ENCODE measurements around the gene TGFBR1. TPM values are rescaled to one million over a fixed set of nuclear protein-coding genes. Genes with fewer than 3 reads are reported as not detected.
A peak's percentile ranks its signal among the peaks of the same experiment; 100 is the strongest.

Gene TGFBR1
- total RNA-seq, 1 donor from 2014 or later = 29.0 TPM

- DNase-seq (ENCODE audit: low read depth) = no peak
- TF ChIP-seq CTCF (conservative IDR thresholded peaks at IDR 0.05; ENCODE audit: low read depth, low read length) = peak; percentile 99
- no peak overlapping the region for H3K4me3 ChIP-seq (ENCODE audit: low read depth, low read length)
Measured at GRCh38 chr9:99140685-99141314, 35.9 kb downstream of the TGFBR1 start.

DNA sequence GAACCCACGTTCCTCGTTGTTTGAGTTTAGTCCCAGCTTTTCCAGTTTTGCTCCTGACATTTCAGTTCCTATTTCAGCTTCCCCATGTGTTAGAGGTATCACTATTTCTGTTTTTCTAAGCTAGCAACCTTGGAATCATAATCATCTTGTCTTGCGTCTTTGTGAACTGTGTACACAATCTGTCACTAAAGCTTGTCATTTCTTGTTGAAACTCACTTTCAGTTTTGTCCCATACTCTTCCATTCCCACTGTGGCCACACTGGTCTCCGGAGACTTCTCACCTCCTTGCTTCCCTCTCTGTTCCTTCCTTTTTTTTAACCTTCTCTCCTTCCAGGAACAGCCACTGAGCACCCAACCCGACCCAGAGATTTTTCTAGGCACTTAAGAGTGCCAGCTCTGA is 36.9 kb downstream of the TGFBR1 start:
- no peak for DNase-seq (ENCODE audit: low read depth)
- TF ChIP-seq CTCF (conservative IDR thresholded peaks at IDR 0.05; ENCODE audit: low read depth, low read length) = no peak
- no peak overlapping the region for H3K4me3 ChIP-seq (ENCODE audit: low read depth, low read length)

GRCh38 chr9:99142275-99142674 is 37.4 kb downstream of the TGFBR1 start:
- no peak for TF ChIP-seq CTCF (conservative IDR thresholded peaks at IDR 0.05; ENCODE audit: low read depth, low read length)
- DNase-seq (ENCODE audit: low read depth) = no peak

GRCh38 chr9:99143655-99144054 is 38.7 kb downstream of the TGFBR1 start:
- no peak for DNase-seq (ENCODE audit: low read depth)
- H3K4me3 ChIP-seq (ENCODE audit: low read depth, low read length) = no peak overlapping the region
- no peak for TF ChIP-seq CTCF (conservative IDR thresholded peaks at IDR 0.05; ENCODE audit: low read depth, low read length)

More at GRCh38 chr9:99142275-99142674, 37.4 kb downstream of the TGFBR1 start:
- no peak overlapping the region for H3K4me3 ChIP-seq (ENCODE audit: low read depth, low read length)

DNA sequence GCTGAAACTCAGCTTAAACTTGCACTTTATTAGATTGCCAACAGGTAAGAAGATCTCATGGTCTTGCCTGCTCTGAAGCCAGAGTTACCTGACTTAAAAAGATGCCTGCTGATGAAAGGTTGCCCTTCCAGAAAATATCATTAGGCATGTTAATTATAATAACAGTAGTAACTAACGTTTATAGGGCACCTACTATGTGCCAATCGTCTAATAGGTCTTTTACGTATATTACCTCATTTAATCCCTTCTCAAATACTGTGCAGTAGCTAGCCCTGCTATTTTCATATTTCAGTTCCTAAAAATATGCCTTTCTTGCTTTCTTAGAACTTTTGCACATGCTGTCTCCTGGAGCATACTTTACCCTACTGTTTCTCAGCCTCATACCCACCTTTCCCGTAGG is 40.1 kb downstream of the TGFBR1 start:
- TF ChIP-seq CTCF (conservative IDR thresholded peaks at IDR 0.05; ENCODE audit: low read depth, low read length) = no peak
- H3K4me3 ChIP-seq (ENCODE audit: low read depth, low read length) = no peak overlapping the region
- DNase-seq (ENCODE audit: low read depth) = no peak

DNA sequence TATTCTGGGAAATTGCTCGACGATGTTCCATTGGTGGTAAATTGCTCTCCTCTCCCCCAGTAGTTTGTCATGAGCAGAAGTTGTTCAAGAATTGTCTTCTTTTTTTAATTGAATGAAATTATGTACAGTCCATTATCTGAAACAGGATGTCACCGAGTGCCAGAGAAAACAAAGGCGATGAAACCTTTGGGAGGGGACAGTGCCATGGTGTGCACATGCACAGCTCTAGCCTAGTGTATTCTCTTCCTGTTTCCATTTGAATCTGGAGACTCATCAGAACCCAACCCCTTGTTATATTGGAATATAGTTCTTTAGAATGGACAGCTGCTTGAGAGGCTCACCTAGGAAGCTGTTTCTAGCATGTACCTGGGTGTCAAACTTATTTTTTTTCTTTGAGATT is 41.7 kb downstream of the TGFBR1 start:
- H3K4me3 ChIP-seq (ENCODE audit: low read depth, low read length) = no peak overlapping the region
- no peak for TF ChIP-seq CTCF (conservative IDR thresholded peaks at IDR 0.05; ENCODE audit: low read depth, low read length)
- no peak for DNase-seq (ENCODE audit: low read depth)

GRCh38 chr9:99147177-99147576 is 42.3 kb downstream of the TGFBR1 start:
- DNase-seq (ENCODE audit: low read depth) = no peak
- no peak for TF ChIP-seq CTCF (conservative IDR thresholded peaks at IDR 0.05; ENCODE audit: low read depth, low read length)
- H3K4me3 ChIP-seq (ENCODE audit: low read depth, low read length) = no peak overlapping the region

Data from epithelial cell of proximal tubule (primary cell).